Tibial nerve (tissue), 4 donors: ENCODE data around the gene CLTCL1. TPM values are rescaled to one million over a fixed set of nuclear protein-coding genes. Genes with fewer than 3 reads are reported as not detected.

Experiments used
- DNase-seq, 2 donors: peaks; one replicate each; pipeline ENCODE4 v3.0.0-alpha.2; 2019; ENCODE audit warnings: low spot score in 2 of 2
- H3K27ac ChIP-seq, 4 donors: fragments of 200-600 bp; sonication (generic) in 3 of 4; one replicate each; pipeline ENCODE4 v1.5.1; 2017 to 2019; ENCODE audit warnings: mild to moderate bottlenecking in 1 of 4
- H3K27me3 ChIP-seq, 2 donors: fragments of 200-600 bp; sonication (generic) in 1 of 2; one replicate each; pipeline versions ENCODE4 v1.5.1 to v1.6.0; 2017 to 2019
- H3K36me3 ChIP-seq, 3 donors: fragments of 200-600 bp; sonication (generic); one replicate each; pipeline ENCODE4 v1.5.1; 2018 to 2019
- H3K4me1 ChIP-seq, 4 donors: fragments of 200-600 bp; sonication (generic) in 3 of 4; one replicate each; pipeline ENCODE4 v1.5.1; 2017 to 2019
- H3K4me3 ChIP-seq, 4 donors: fragments of 200-600 bp; sonication (generic) in 3 of 4; one replicate each; pipeline ENCODE4 v1.5.1; 2017 to 2019; ENCODE audit warnings: mild to moderate bottlenecking in 1 of 4, moderate library complexity in 1 of 4
- H3K9me3 ChIP-seq, 4 donors: fragments of 200-600 bp; sonication (generic) in 3 of 4; one replicate each; pipeline ENCODE4 v1.5.1; 2017 to 2019
- CTCF ChIP-seq, 5 experiments: fragments of 200-600 bp in 3 of 5; fragments of 450-650 bp in 2 of 5; sonication (generic) in 3 of 5; IDR thresholded peaks; one replicate each; pipeline ENCODE4 v1.5.1; 2016 to 2019; ENCODE audit warnings: antibody characterized with exemption in 5 of 5, mild to moderate bottlenecking in 3 of 5, moderate library complexity in 2 of 5
- EP300 ChIP-seq, 2 donors: sonication (generic); formaldehyde crosslinking; IDR thresholded peaks; one replicate each; pipeline ENCODE4 v1.6.1; 2017; ENCODE audit warnings: antibody characterized with exemption in 2 of 2, mild to moderate bottlenecking in 1 of 2
- POLR2A ChIP-seq, 2 donors: fragments of 450-650 bp; IDR thresholded peaks; one replicate each; pipeline ENCODE4 v1.6.1; 2017; ENCODE audit warnings: antibody characterized with exemption in 2 of 2, mild to moderate bottlenecking in 2 of 2, moderate library complexity in 2 of 2
- WGBS, 2 donors: methylation state at CpG; one replicate each; pipeline ENCODE4 v1.1.5; 2018; 5-methylcytosine and 5-hydroxymethylcytosine counted together
- total RNA-seq, 4 donors: library from RNA; depleted of rRNA; stranded (reverse); fragments of >200 nt; gene quantifications; one replicate each; pipeline ENCODE4 v1.1.0, GENCODE V29; 2016

CLTCL1 gene
- total RNA-seq, 4 donors from 2014 or later = 22.6 to 35.9 (median 26.8) TPM

- H3K27ac ChIP-seq = no peak overlapping the region
- no peaks in the 10 kb centered on the region for H3K27me3 ChIP-seq
- H3K4me1 ChIP-seq = no peaks in the 10 kb centered on the region
- H3K4me3 ChIP-seq = no peak overlapping the region
- H3K36me3 ChIP-seq = peaks cover 0 to 41% (median 0%) of the 10 kb centered on the region in 3 donors
- H3K9me3 ChIP-seq = no peaks in the 10 kb centered on the region
- WGBS, 2 donors = 90 to 94% methylated on average over 8 of the region's 8 CpGs
- DNase-seq = no peak
- TF ChIP-seq CTCF (IDR thresholded peaks at IDR 0.05) = no peak
- TF ChIP-seq POLR2A (IDR thresholded peaks at IDR 0.05) = no peak
- no peak for TF ChIP-seq EP300 (IDR thresholded peaks at IDR 0.05)
Measured at GRCh38 chr22:19199479-19199878, 92.0 kb downstream of the CLTCL1 start.

- Histone ChIP-seq H3K27me3 (no peaks in the 10 kb centered on the region), H3K4me3 (no peak overlapping the region), H3K9me3 (no peaks in the 10 kb centered on the region), H3K27ac (no peak overlapping the region), H3K4me1 (no peaks in the 10 kb centered on the region), H3K36me3 (peaks cover 0 to 54% (median 0%) of the 10 kb centered on the region in 3 donors)
- no peak for TF ChIP-seq POLR2A (IDR thresholded peaks at IDR 0.05)
- TF ChIP-seq EP300 (IDR thresholded peaks at IDR 0.05) = no peak
- WGBS, 2 donors = 86 to 87% methylated on average over 10 of the region's 10 CpGs
- DNase-seq = no peak
Measured at GRCh38 chr22:19197997-19198865, 93.3 kb downstream of the CLTCL1 start.

GRCh38 chr22:19196841-19197612, 94.5 kb downstream of the CLTCL1 start:
- no peaks in the 10 kb centered on the region for H3K9me3 ChIP-seq
- WGBS, 2 donors = 68 to 69% methylated on average over 11 of the region's 11 CpGs
- H3K4me3 ChIP-seq = no peak overlapping the region
- H3K27ac ChIP-seq = no peak overlapping the region
- DNase-seq = no peak
- H3K36me3 ChIP-seq = peaks cover 0 to 65% (median 0%) of the 10 kb centered on the region in 3 donors
- TF ChIP-seq EP300 (IDR thresholded peaks at IDR 0.05) (no peak), CTCF (IDR thresholded peaks at IDR 0.05) (no peak), POLR2A (IDR thresholded peaks at IDR 0.05) (no peak)
- no peaks in the 10 kb centered on the region for H3K4me1 ChIP-seq
- no peaks in the 10 kb centered on the region for H3K27me3 ChIP-seq

- H3K4me3 ChIP-seq = no peak overlapping the region
- H3K36me3 ChIP-seq = peaks cover 0 to 68% (median 0%) of the 10 kb centered on the region in 3 donors
- no peak overlapping the region for H3K27ac ChIP-seq
- 79 to 88% methylated on average over 20 to 23 of the region's 23 CpGs for WGBS, 2 donors
- no peaks in the 10 kb centered on the region for H3K9me3 ChIP-seq
- no peaks in the 10 kb centered on the region for H3K27me3 ChIP-seq
- H3K4me1 ChIP-seq = no peaks in the 10 kb centered on the region
- DNase-seq = no peak
- no peak for TF ChIP-seq EP300 (IDR thresholded peaks at IDR 0.05)
- TF ChIP-seq CTCF (IDR thresholded peaks at IDR 0.05) = no peak
- no peak for TF ChIP-seq POLR2A (IDR thresholded peaks at IDR 0.05)
Measured at GRCh38 chr22:19195796-19196731, 95.5 kb downstream of the CLTCL1 start.
